Transverse colon (tissue), 4 donors: ENCODE measurements around the gene ADK.

Source experiments
- POLR2A ChIP-seq: fragments of 450-650 bp; IDR thresholded peaks from one replicate; pipeline ENCODE4 v1.6.1; 2016; ENCODE audit warnings: antibody characterized with exemption, mild to moderate bottlenecking, moderate library complexity
- POLR2AphosphoS5 ChIP-seq, 3 donors: sonication (generic); formaldehyde crosslinking; IDR thresholded peaks; one replicate each; pipeline ENCODE4 v1.6.1; 2016; ENCODE audit warnings: antibody characterized with exemption in 3 of 3
- TF ChIP-seq, protein P1 (sequence below), 5 experiments: fragments of 200-600 bp in 3 of 5; fragments of 450-650 bp in 2 of 5; sonication (generic) in 3 of 5; IDR thresholded peaks; 1 replicate in 2 of 5; 2 replicates in 3 of 5; pipeline ENCODE4 v1.5.1; 2016 to 2017; ENCODE audit warnings: antibody characterized with exemption in 5 of 5, inconsistent platforms in 3 of 5, mild to moderate bottlenecking in 2 of 5, moderate library complexity in 1 of 5

DNA sequence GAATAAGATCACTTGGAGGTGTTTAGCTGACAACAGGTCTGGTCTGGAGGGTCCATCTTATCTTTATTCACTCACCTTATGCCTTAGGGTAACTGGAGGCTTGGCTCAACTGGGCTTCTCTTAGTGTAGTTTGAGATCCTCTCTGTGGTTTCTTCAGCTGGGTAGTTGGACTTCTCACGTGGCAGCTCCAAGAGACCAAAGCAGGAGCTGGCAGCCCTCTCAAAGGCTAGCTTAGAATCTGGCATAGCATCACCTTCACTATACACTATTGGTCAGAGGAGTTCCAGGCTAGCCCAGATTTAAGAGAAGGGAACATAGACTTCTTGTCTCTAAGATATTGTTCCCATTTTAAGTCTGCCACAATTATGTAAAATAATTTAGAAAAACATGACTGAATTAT, 16.4 kb downstream of the ADK start:
- TF ChIP-seq POLR2A (no peak), POLR2AphosphoS5 (IDR thresholded peaks at IDR 0.05) (no peak)
- TF ChIP-seq, protein P1, sequence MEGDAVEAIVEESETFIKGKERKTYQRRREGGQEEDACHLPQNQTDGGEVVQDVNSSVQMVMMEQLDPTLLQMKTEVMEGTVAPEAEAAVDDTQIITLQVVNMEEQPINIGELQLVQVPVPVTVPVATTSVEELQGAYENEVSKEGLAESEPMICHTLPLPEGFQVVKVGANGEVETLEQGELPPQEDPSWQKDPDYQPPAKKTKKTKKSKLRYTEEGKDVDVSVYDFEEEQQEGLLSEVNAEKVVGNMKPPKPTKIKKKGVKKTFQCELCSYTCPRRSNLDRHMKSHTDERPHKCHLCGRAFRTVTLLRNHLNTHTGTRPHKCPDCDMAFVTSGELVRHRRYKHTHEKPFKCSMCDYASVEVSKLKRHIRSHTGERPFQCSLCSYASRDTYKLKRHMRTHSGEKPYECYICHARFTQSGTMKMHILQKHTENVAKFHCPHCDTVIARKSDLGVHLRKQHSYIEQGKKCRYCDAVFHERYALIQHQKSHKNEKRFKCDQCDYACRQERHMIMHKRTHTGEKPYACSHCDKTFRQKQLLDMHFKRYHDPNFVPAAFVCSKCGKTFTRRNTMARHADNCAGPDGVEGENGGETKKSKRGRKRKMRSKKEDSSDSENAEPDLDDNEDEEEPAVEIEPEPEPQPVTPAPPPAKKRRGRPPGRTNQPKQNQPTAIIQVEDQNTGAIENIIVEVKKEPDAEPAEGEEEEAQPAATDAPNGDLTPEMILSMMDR (IDR thresholded peaks at IDR 0.05): no peak
